HepG2 (cell line): ENCODE measurements around the gene PCBD1. TPM values are rescaled to one million over a fixed set of nuclear protein-coding genes. Genes with fewer than 3 reads are reported as not detected.

ENCODE experiments used
- ATAC-seq: fragments of 200-7000 bp; cut with Tn5 transposase; 3 replicates; pipeline ENCODE4 v1.9.1; 2020; ENCODE audit warnings: mild to moderate bottlenecking, moderate library complexity
- BruUV-seq: library from RNA; stranded (reverse); fragments of 400-500 nt; replicated peaks from 2 replicates; lab custom pipeline; 2021; lab: Mats Ljungman, UMichigan
- CTCF ChIA-PET: fragments of 300-600 bp; formaldehyde crosslinking; extraction: SDS; loops from one replicate; lab custom pipeline; 2021; ENCODE audit warnings: low total read pairs, inconsistent platforms, low intra/inter-chr PET ratio; lab: Yijun Ruan, JAX
- POLR2A ChIA-PET: fragments of 350-600 bp; sonication (Branson Sonifier 250); formaldehyde crosslinking; loops from one replicate; lab custom pipeline; 2020; ENCODE audit warnings: antibody characterized with exemption, inconsistent platforms; lab: Yijun Ruan, JAX
- DNase-seq: peaks from one replicate; pipeline ENCODE4 v3.0.0-alpha.2; 2015; ENCODE audit warnings: low spot score
- FAIRE-seq: peaks from 3 replicates; lab custom pipeline; 2011; peaks lifted over from hg19 to GRCh38; lab: Jason Lieb, UNC
- H2AFZ ChIP-seq: one replicate; pipeline ENCODE4 v1.6.1; 2011; ENCODE audit warnings: low read length, inconsistent platforms
- H3K27ac ChIP-seq: fragments of 300-600 bp; 3 replicates; pipeline ENCODE4 v1.8.0; 2011; ENCODE audit warnings: mixed run types, mild to moderate bottlenecking, mixed read lengths, low read length, inconsistent platforms; ENCODE audit not compliant: insufficient read depth; ENCODE audit errors: extremely low read length
- H3K27me3 ChIP-seq, 2 experiments: fragments of 200-600 bp in 1 of 2; 2 replicates in 1 of 2; 3 replicates in 1 of 2; pipeline versions ENCODE4 v1.6.0 to v1.8.0; 2011; ENCODE audit warnings: low read length in 2 of 2, mild to moderate bottlenecking in 2 of 2, moderate library complexity in 2 of 2, inconsistent platforms in 1 of 2; ENCODE audit not compliant: insufficient read depth in 2 of 2, control insufficient read depth in 1 of 2
- H3K36me3 ChIP-seq, 2 experiments: fragments of 200-600 bp in 1 of 2; replicated peaks in 1 of 2; 2 replicates in 1 of 2; 3 replicates in 1 of 2; pipeline versions ENCODE4 v1.5.1 to v1.8.0; 2011; ENCODE audit warnings: low read length in 2 of 2, inconsistent platforms in 1 of 2; ENCODE audit not compliant: insufficient read depth in 2 of 2, control insufficient read depth in 1 of 2
- H3K4me1 ChIP-seq: 2 replicates; pipeline ENCODE4 v1.5.1; 2012; ENCODE audit warnings: low read length, inconsistent platforms; ENCODE audit not compliant: insufficient read depth
- H3K4me2 ChIP-seq: 2 replicates; pipeline ENCODE4 v1.6.0; 2011; ENCODE audit warnings: low read depth, low read length, inconsistent platforms
- H3K4me3 ChIP-seq, 3 experiments: fragments of 200-600 bp in 1 of 3; sonication (generic), shearing (Covaris generic) in 1 of 3; replicated peaks in 1 of 3; 2 replicates each; pipeline ENCODE4 v1.5.1; 2011 to 2016; ENCODE audit warnings: low read length in 3 of 3, inconsistent platforms in 2 of 3, low read depth in 2 of 3, mild to moderate bottlenecking in 2 of 3, control low read depth in 1 of 3, mixed read lengths in 1 of 3; ENCODE audit not compliant: insufficient read depth in 1 of 3
- H3K79me2 ChIP-seq: one replicate; pipeline ENCODE4 v1.6.1; 2011; ENCODE audit warnings: low read length, inconsistent platforms; ENCODE audit not compliant: insufficient read depth
- H3K9ac ChIP-seq: 2 replicates; pipeline ENCODE4 v1.6.0; 2011; ENCODE audit warnings: mild to moderate bottlenecking, low read depth, low read length, inconsistent platforms; ENCODE audit not compliant: insufficient read depth
- H3K9me3 ChIP-seq: 2 replicates; pipeline ENCODE4 v1.5.1; 2012; ENCODE audit warnings: mild to moderate bottlenecking, low read length
- H4K20me1 ChIP-seq: 2 replicates; pipeline ENCODE4 v1.6.0; 2011; ENCODE audit warnings: inconsistent platforms, mild to moderate bottlenecking, low read length, moderate library complexity; ENCODE audit not compliant: insufficient read depth
- BRCA1 ChIP-seq: sonication (generic); formaldehyde crosslinking; IDR thresholded peaks from 2 replicates; pipeline ENCODE4 v1.4.0; 2020; ENCODE audit warnings: missing genetic modification reagents
- KDM3A ChIP-seq: IDR thresholded peaks from 2 replicates; pipeline ENCODE4 v1.6.1; 2018; ENCODE audit warnings: low read depth, missing compliant biosample characterization
- KDM5B ChIP-seq: sonication (generic); formaldehyde crosslinking; IDR thresholded peaks from 2 replicates; pipeline ENCODE4 v1.4.0; 2020; ENCODE audit warnings: missing genetic modification reagents, mild to moderate bottlenecking, borderline replicate concordance
- PLRG1 ChIP-seq: fragments of 450-650 bp; conservative IDR thresholded peaks from 2 replicates; pipeline ENCODE4 v1.6.1; 2016
- RARG ChIP-seq: sonication (generic); formaldehyde crosslinking; IDR thresholded peaks from 2 replicates; pipeline ENCODE4 v1.4.0; 2020; ENCODE audit warnings: low read depth, mild to moderate bottlenecking, missing genetic modification reagents
- REL ChIP-seq: sonication (generic); formaldehyde crosslinking; conservative IDR thresholded peaks from 2 replicates; pipeline ENCODE4 v1.8.0; 2022; ENCODE audit warnings: mild to moderate bottlenecking, missing genetic modification reagents, moderate library complexity
- SAP130 ChIP-seq: IDR thresholded peaks from 2 replicates; pipeline ENCODE4 v1.6.1; 2016; ENCODE audit warnings: low read depth
- SMARCE1 ChIP-seq: fragments of 450-650 bp; IDR thresholded peaks from 2 replicates; pipeline ENCODE4 v1.6.1; 2017; ENCODE audit warnings: borderline replicate concordance
- ZNF3 ChIP-seq: IDR thresholded peaks from 2 replicates; pipeline ENCODE4 v1.7.0; 2017; ENCODE audit warnings: inconsistent platforms
- WGBS: methylation state at CpG from one replicate; pipeline ENCODE4 v1.1.6; 2017; ENCODE audit warnings: low lambda C conversion rate; 5-methylcytosine and 5-hydroxymethylcytosine counted together
- in situ Hi-C: cut with HindIII; loops from 2 replicates; pipeline ENCODE4 v1.10.0; 2017; ENCODE audit warnings: low pct_unique_long_range_greater_than_20kb; ENCODE audit not compliant: extremely low pct_ligation_motif_present
- intact Hi-C: fragments of 100-400 bp; cut with micrococcal nuclease; formaldehyde crosslinking; loops from one replicate; pipeline ENCODE4 v1.10.0; 2022; ENCODE audit not compliant: unreplicated experiment
- polyA plus RNA-seq, 8 experiments: library from polyadenylated mRNA; depleted of rRNA in 3 of 8; stranded (reverse) in 7 of 8; unstranded in 1 of 8; fragments of >200 nt; fragmentation: Illumina TruSeq in 4 of 8; extraction: Trizol in 4 of 8; gene quantifications; 2 replicates each; pipeline versions ENCODE4 v1.2.1 to v1.2.3, GENCODE V29; 2011 to 2016; ENCODE audit warnings: low read depth in 4 of 8, missing spikeins in 1 of 8, mixed read lengths in 1 of 8; ENCODE audit not compliant: insufficient read depth in 1 of 8
- total RNA-seq, 5 experiments: library from RNA; depleted of rRNA; stranded (reverse); fragments of >200 nt; fragmentation: Illumina TruSeq; extraction: Trizol; gene quantifications; 2 replicates each; pipeline ENCODE4 v1.2.3, GENCODE V29; 2016; ENCODE audit warnings: low read depth in 1 of 5
- TF ChIP-seq, protein P1 (sequence below): sonication (generic); formaldehyde crosslinking; conservative IDR thresholded peaks from 2 replicates; pipeline ENCODE4 v1.8.0; 2022; ENCODE audit warnings: missing genetic modification reagents
- TF ChIP-seq, protein P2 (sequence below): sonication (generic); formaldehyde crosslinking; IDR thresholded peaks from 2 replicates; pipeline ENCODE4 v1.5.0; 2020; ENCODE audit warnings: missing genetic modification reagents

The PCBD1 gene
- total and polyA plus RNA-seq, 2 of the 13 experiments (the other 11 are each of a cell fraction or from before 2014, with no cell fraction given): 95.3 to 168 TPM

DNA sequence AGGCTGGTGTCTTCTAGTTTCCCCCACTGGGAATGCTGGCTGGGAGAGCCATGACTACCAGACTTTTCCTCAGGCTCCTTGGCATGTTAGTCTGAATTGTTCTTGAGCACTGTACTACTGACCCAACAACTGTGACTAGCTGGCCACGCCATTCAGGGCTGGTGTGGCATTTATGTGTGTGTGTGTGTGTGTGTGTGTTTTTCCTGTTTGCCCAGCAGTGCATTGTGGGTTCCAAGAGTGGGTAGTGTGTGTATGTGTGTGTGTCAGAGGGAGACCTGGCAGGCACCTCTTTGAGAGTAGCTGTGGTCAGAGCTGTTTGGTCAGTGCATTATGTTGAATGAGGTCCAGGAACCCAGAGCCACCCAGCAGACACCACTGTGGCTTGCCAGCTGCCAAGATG lies 9.2 kb downstream of the PCBD1 start:
- H3K27ac ChIP-seq: no peak overlapping the region
- ATAC-seq (peak; percentile 12; the same call in 1 of the 3 replicates), FAIRE-seq (no peak), DNase-seq (no peak)
- no peak overlapping the region for H3K9ac ChIP-seq
- no peaks in the 10 kb centered on the region for H3K79me2 ChIP-seq
- H3K27me3 ChIP-seq: no peaks in the 10 kb centered on the region
- 20% methylated on average over 1 of the region's 1 CpG for WGBS
- intact Hi-C loops (loop anchor here (5.0 kb wide), 1 partner anchor 117 kb away; no protein-coding TSS in a partner anchor), in situ Hi-C loops (no loop called here)
- POLR2A ChIA-PET: interaction anchor here (1.3 kb wide), 1 partner anchor 9 kb away, joined by 7 read pairs; the partner anchor contains the start of gene PCBD1
- no peak overlapping the region for H2AFZ ChIP-seq
- no peak overlapping the region for H3K4me2 ChIP-seq
- H4K20me1 ChIP-seq: no peaks in the 10 kb centered on the region
- no peak for TF ChIP-seq KDM5B (CRISPR knock-in tag)
- TF ChIP-seq, all 625 proteins: peak for 0
- Histone ChIP-seq H3K4me1 (no peaks in the 10 kb centered on the region), H3K9me3 (no peaks in the 10 kb centered on the region), H3K36me3 (peaks cover 16 to 40% of the 10 kb centered on the region in 2 experiments), H3K4me3 (no peak overlapping the region)
- no TSS peak for BruUV-seq
- CTCF ChIA-PET: interaction anchor here (3.0 kb wide), 1 partner anchor 63 kb away, joined by 50 read pairs; the partner anchor contains the start of gene SGPL1

DNA sequence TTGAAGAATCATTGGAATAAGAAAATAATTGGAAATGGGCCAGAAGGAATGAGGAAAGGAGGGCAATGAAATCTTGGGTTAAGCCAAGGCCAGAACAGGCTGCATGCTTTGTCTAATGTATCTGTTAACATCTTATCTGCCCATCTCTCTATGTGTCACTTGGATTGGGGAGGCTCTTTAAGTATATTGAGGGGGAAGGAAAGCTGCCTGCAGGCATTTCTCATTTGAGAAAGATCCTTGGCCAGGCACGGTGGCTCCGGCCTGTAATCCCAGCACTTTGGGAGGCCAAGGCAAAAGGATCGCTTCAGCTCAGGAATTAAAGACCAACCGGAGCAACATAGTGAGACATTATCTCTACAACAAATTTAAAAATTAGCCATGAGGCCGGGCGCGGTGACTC lies 14.3 kb downstream of the PCBD1 start:
- no peaks in the 10 kb centered on the region for H3K9me3 ChIP-seq
- in situ Hi-C loops: no loop called here
- TF ChIP-seq SMARCE1: no peak
- no peak for TF ChIP-seq PLRG1
- no peak for TF ChIP-seq KDM3A (CRISPR knock-in tag)
- no peak for TF ChIP-seq BRCA1 (CRISPR knock-in tag)
- no peak for TF ChIP-seq REL
- TF ChIP-seq, protein P1, sequence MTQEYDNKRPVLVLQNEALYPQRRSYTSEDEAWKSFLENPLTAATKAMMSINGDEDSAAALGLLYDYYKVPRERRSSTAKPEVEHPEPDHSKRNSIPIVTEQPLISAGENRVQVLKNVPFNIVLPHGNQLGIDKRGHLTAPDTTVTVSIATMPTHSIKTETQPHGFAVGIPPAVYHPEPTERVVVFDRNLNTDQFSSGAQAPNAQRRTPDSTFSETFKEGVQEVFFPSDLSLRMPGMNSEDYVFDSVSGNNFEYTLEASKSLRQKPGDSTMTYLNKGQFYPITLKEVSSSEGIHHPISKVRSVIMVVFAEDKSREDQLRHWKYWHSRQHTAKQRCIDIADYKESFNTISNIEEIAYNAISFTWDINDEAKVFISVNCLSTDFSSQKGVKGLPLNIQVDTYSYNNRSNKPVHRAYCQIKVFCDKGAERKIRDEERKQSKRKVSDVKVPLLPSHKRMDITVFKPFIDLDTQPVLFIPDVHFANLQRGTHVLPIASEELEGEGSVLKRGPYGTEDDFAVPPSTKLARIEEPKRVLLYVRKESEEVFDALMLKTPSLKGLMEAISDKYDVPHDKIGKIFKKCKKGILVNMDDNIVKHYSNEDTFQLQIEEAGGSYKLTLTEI (CRISPR knock-in tag): no peak
- TF ChIP-seq ZNF3 (CRISPR knock-in tag): no peak
- TF ChIP-seq RARG (CRISPR knock-in tag): no peak
- no peak for TF ChIP-seq SAP130
- TF ChIP-seq, protein P2, sequence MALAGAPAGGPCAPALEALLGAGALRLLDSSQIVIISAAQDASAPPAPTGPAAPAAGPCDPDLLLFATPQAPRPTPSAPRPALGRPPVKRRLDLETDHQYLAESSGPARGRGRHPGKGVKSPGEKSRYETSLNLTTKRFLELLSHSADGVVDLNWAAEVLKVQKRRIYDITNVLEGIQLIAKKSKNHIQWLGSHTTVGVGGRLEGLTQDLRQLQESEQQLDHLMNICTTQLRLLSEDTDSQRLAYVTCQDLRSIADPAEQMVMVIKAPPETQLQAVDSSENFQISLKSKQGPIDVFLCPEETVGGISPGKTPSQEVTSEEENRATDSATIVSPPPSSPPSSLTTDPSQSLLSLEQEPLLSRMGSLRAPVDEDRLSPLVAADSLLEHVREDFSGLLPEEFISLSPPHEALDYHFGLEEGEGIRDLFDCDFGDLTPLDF (CRISPR knock-in tag): no peak

More for the DNA sequence above, 14.3 kb downstream of the PCBD1 start:
- intact Hi-C loops: no loop called here
- H3K4me1 ChIP-seq: peaks cover 7% of the 10 kb centered on the region; the same call in 1 of the 2 replicates
- ChIA-PET POLR2A (no interaction called here), CTCF (no interaction called here)
- H3K27ac ChIP-seq: no peak overlapping the region
- H4K20me1 ChIP-seq: no peaks in the 10 kb centered on the region
- H3K27me3 ChIP-seq: no peaks in the 10 kb centered on the region
- no peak overlapping the region for H3K4me3 ChIP-seq
- ATAC-seq (no peak), DNase-seq (no peak), FAIRE-seq (no peak)
- H2AFZ ChIP-seq: no peak overlapping the region
- H3K36me3 ChIP-seq: peaks cover 11 to 34% of the 10 kb centered on the region in 2 experiments
- no peak overlapping the region for H3K4me2 ChIP-seq
- no TSS peak for BruUV-seq
- H3K9ac ChIP-seq: no peak overlapping the region
- 93% methylated on average over 7 of the region's 7 CpGs for WGBS
- no peaks in the 10 kb centered on the region for H3K79me2 ChIP-seq
